ENCODE measurements around the gene PDZD2. TPM values are rescaled to one million over a fixed set of nuclear protein-coding genes. Genes with fewer than 3 reads are reported as not detected.
A peak's percentile ranks its signal among the peaks of the same experiment; 100 is the strongest.
"Not testable (repeated sequence)": the region's sequence is repeated elsewhere in the genome, so short reads cannot be mapped to it uniquely, and the experiment has no call there.

Gene PDZD2
- total RNA-seq, 1 experiment from 2014 or later, result 0.26 TPM

- no peak for DNase-seq (ENCODE audit: low read depth, low spot score)
- in situ Hi-C loops (cut with HindIII; ENCODE audit: low pct_unique_long_range_greater_than_20kb, low sequenced_read_pairs), result no loop called here
Measured at GRCh38 chr5:32030686-32031085, 391.8 kb downstream of the PDZD2 start.

GRCh38 chr5:32031089-32031488, 392.2 kb downstream of the PDZD2 start:
- DNase-seq (ENCODE audit: low read depth, low spot score), result no peak
- in situ Hi-C loops (cut with HindIII; ENCODE audit: low pct_unique_long_range_greater_than_20kb, low sequenced_read_pairs), result no loop called here

GRCh38 chr5:32038523-32038922, 399.6 kb downstream of the PDZD2 start:
- DNase-seq (ENCODE audit: low read depth, low spot score), result no peak
- in situ Hi-C loops (cut with HindIII; ENCODE audit: low pct_unique_long_range_greater_than_20kb, low sequenced_read_pairs), result no loop called here

GRCh38 chr5:32039133-32039532, 400.2 kb downstream of the PDZD2 start:
- DNase-seq (ENCODE audit: low read depth, low spot score); in situ Hi-C loops (cut with HindIII; ENCODE audit: low pct_unique_long_range_greater_than_20kb, low sequenced_read_pairs): not testable (repeated sequence)

- DNase-seq (ENCODE audit: low read depth, low spot score); in situ Hi-C loops (cut with HindIII; ENCODE audit: low pct_unique_long_range_greater_than_20kb, low sequenced_read_pairs): not testable (repeated sequence)
Measured at GRCh38 chr5:32039601-32040000, 400.7 kb downstream of the PDZD2 start.

GRCh38 chr5:32040181-32040695, 401.3 kb downstream of the PDZD2 start:
- in situ Hi-C loops (cut with HindIII; ENCODE audit: low pct_unique_long_range_greater_than_20kb, low sequenced_read_pairs); DNase-seq (ENCODE audit: low read depth, low spot score): not testable (repeated sequence)

GRCh38 chr5:32042551-32042961, 403.6 kb downstream of the PDZD2 start:
- DNase-seq (ENCODE audit: low read depth, low spot score), result no peak
- in situ Hi-C loops (cut with HindIII; ENCODE audit: low pct_unique_long_range_greater_than_20kb, low sequenced_read_pairs), result no loop called here

- DNase-seq (ENCODE audit: low read depth, low spot score), result no peak
- in situ Hi-C loops (cut with HindIII; ENCODE audit: low pct_unique_long_range_greater_than_20kb, low sequenced_read_pairs), result no loop called here
Measured at GRCh38 chr5:32043105-32043504, 404.2 kb downstream of the PDZD2 start.

- DNase-seq (ENCODE audit: low read depth, low spot score), result no peak
- in situ Hi-C loops (cut with HindIII; ENCODE audit: low pct_unique_long_range_greater_than_20kb, low sequenced_read_pairs), result no loop called here
Measured at GRCh38 chr5:32044434-32044833, 405.5 kb downstream of the PDZD2 start.

GRCh38 chr5:32044939-32045338, 406.0 kb downstream of the PDZD2 start:
- no peak for DNase-seq (ENCODE audit: low read depth, low spot score)
- in situ Hi-C loops (cut with HindIII; ENCODE audit: low pct_unique_long_range_greater_than_20kb, low sequenced_read_pairs), result no loop called here

- in situ Hi-C loops (cut with HindIII; ENCODE audit: low pct_unique_long_range_greater_than_20kb, low sequenced_read_pairs), result no loop called here
- DNase-seq (ENCODE audit: low read depth, low spot score), result no peak
Measured at GRCh38 chr5:32047056-32047455, 408.1 kb downstream of the PDZD2 start.

GRCh38 chr5:32051796-32052195, 412.9 kb downstream of the PDZD2 start:
- in situ Hi-C loops (cut with HindIII; ENCODE audit: low pct_unique_long_range_greater_than_20kb, low sequenced_read_pairs), result no loop called here
- no peak for DNase-seq (ENCODE audit: low read depth, low spot score)

GRCh38 chr5:32055891-32056866, 417.2 kb downstream of the PDZD2 start:
- in situ Hi-C loops (cut with HindIII; ENCODE audit: low pct_unique_long_range_greater_than_20kb, low sequenced_read_pairs), result no loop called here
- DNase-seq (ENCODE audit: low read depth, low spot score), result no peak

- in situ Hi-C loops (cut with HindIII; ENCODE audit: low pct_unique_long_range_greater_than_20kb, low sequenced_read_pairs), result no loop called here
- DNase-seq (ENCODE audit: low read depth, low spot score), result peak; percentile 55
Measured at GRCh38 chr5:32057187-32058096, 418.5 kb downstream of the PDZD2 start.

GRCh38 chr5:32058101-32058500, 419.2 kb downstream of the PDZD2 start:
- no peak for DNase-seq (ENCODE audit: low read depth, low spot score)
- in situ Hi-C loops (cut with HindIII; ENCODE audit: low pct_unique_long_range_greater_than_20kb, low sequenced_read_pairs), result no loop called here

- no peak for DNase-seq (ENCODE audit: low read depth, low spot score)
- in situ Hi-C loops (cut with HindIII; ENCODE audit: low pct_unique_long_range_greater_than_20kb, low sequenced_read_pairs), result no loop called here
Measured at GRCh38 chr5:32058997-32059396, 420.1 kb downstream of the PDZD2 start.

GRCh38 chr5:32059761-32060530, 421.0 kb downstream of the PDZD2 start:
- in situ Hi-C loops (cut with HindIII; ENCODE audit: low pct_unique_long_range_greater_than_20kb, low sequenced_read_pairs), result no loop called here
- DNase-seq (ENCODE audit: low read depth, low spot score), result no peak
